H1 (cell line): Measurements from ENCODE around the gene CHN2. TPM values are rescaled to one million over a fixed set of nuclear protein-coding genes. Genes with fewer than 3 reads are reported as not detected.

Experiments
- CTCF ChIA-PET: fragments of 300-600 bp; sonication (Branson Sonifier 250); formaldehyde crosslinking; loops from one replicate; lab custom pipeline; 2021; ENCODE audit not compliant: partially characterized antibody; lab: Charles Lee
- POLR2A ChIA-PET: fragments of 300-600 bp; sonication (Branson Sonifier 250); formaldehyde crosslinking; loops from one replicate; lab custom pipeline; 2021; ENCODE audit warnings: inconsistent platforms; ENCODE audit not compliant: partially characterized antibody; lab: Charles Lee
- DNase-seq, 2 experiments: peaks; one replicate each; pipeline versions ENCODE4 v3.0.0 to v3.0.0-alpha.2; 2010 to 2022; ENCODE audit warnings: low spot score in 2 of 2, low read depth in 1 of 2, mixed read lengths in 1 of 2
- FAIRE-seq: peaks from 2 replicates; lab custom pipeline; 2011; peaks lifted over from hg19 to GRCh38; lab: Jason Lieb, UNC
- H2AFZ ChIP-seq: 2 replicates; pipeline ENCODE4 v1.8.1; 2012; ENCODE audit warnings: low read length, inconsistent platforms
- H2AK5ac ChIP-seq: 2 replicates; pipeline ENCODE4 v1.6.1; 2013; ENCODE audit warnings: low read depth, low read length
- H2BK120ac ChIP-seq: replicated peaks from 2 replicates; pipeline ENCODE3; 2013; ENCODE audit warnings: low read depth, low read length, inconsistent platforms
- H2BK12ac ChIP-seq: 2 replicates; pipeline ENCODE4 v1.6.1; 2013; ENCODE audit warnings: low read depth, low read length
- H2BK15ac ChIP-seq: 2 replicates; pipeline ENCODE4 v1.6.1; 2013; ENCODE audit warnings: low read length
- H2BK20ac ChIP-seq: 2 replicates; pipeline ENCODE4 v1.6.1; 2013; ENCODE audit warnings: low read length
- H2BK5ac ChIP-seq: 2 replicates; pipeline ENCODE4 v1.6.1; 2013; ENCODE audit warnings: low read depth, low read length
- H3K14ac ChIP-seq: 2 replicates; pipeline ENCODE4 v1.6.1; 2013; ENCODE audit warnings: inconsistent platforms; ENCODE audit not compliant: insufficient read length
- H3K18ac ChIP-seq: 2 replicates; pipeline ENCODE4 v1.6.1; 2013; ENCODE audit warnings: low read length; ENCODE audit errors: extremely low read depth
- H3K23ac ChIP-seq: 2 replicates; pipeline ENCODE4 v1.6.1; 2013; ENCODE audit warnings: inconsistent platforms; ENCODE audit not compliant: insufficient read length
- H3K23me2 ChIP-seq: 2 replicates; pipeline ENCODE4 v1.6.1; 2013; ENCODE audit warnings: low read depth, low read length
- H3K27ac ChIP-seq: 2 replicates; pipeline ENCODE4 v1.6.1; 2011; ENCODE audit warnings: low read depth, low read length, inconsistent platforms
- H3K27me3 ChIP-seq, 4 experiments: replicated peaks in 1 of 4; 1 replicate in 1 of 4; 2 replicates in 3 of 4; pipeline versions ENCODE4 v1.6.1 to v1.8.1; 2011 to 2013; ENCODE audit warnings: low read length in 3 of 4, mild to moderate bottlenecking in 3 of 4, inconsistent platforms in 2 of 4, mixed read lengths in 2 of 4, moderate library complexity in 1 of 4; ENCODE audit not compliant: control insufficient read depth in 3 of 4, insufficient read depth in 3 of 4; ENCODE audit errors: extremely low read depth in 1 of 4
- H3K36me3 ChIP-seq, 4 experiments: 2 replicates each; pipeline versions ENCODE4 v1.6.1 to v1.8.1; 2011 to 2013; ENCODE audit warnings: mild to moderate bottlenecking in 4 of 4, low read length in 3 of 4, moderate library complexity in 2 of 4, control low read depth in 1 of 4, inconsistent platforms in 1 of 4; ENCODE audit not compliant: insufficient read depth in 4 of 4, control insufficient read depth in 2 of 4
- H3K4ac ChIP-seq: replicated peaks from 2 replicates; pipeline ENCODE3; 2013; ENCODE audit warnings: low read length, low read depth, mixed read lengths, inconsistent platforms; ENCODE audit not compliant: insufficient read length
- H3K4me1 ChIP-seq, 4 experiments: replicated peaks in 1 of 4; 1 replicate in 1 of 4; 2 replicates in 3 of 4; pipeline versions ENCODE4 v1.6.1 to v1.8.1; 2011 to 2013; ENCODE audit warnings: low read length in 3 of 4, inconsistent platforms in 2 of 4, mixed read lengths in 1 of 4; ENCODE audit not compliant: insufficient read depth in 4 of 4, control insufficient read depth in 3 of 4
- H3K4me2 ChIP-seq, 2 experiments: 2 replicates each; pipeline versions ENCODE4 v1.6.1 to v1.8.1; 2011 to 2013; ENCODE audit warnings: low read depth in 2 of 2, low read length in 2 of 2, control low read depth in 1 of 2, inconsistent platforms in 1 of 2, mild to moderate bottlenecking in 1 of 2; ENCODE audit not compliant: insufficient read depth in 1 of 2
- H3K4me3 ChIP-seq, 4 experiments: fragments of 200-600, 300-600 bp in 1 of 4; sonication (generic), shearing (Covaris generic), sonication (Bioruptor Twin) in 1 of 4; 2 replicates each; pipeline versions ENCODE4 v1.5.1 to v1.8.1; 2011 to 2016; ENCODE audit warnings: low read length in 4 of 4, low read depth in 3 of 4, control low read depth in 2 of 4, inconsistent platforms in 2 of 4, mild to moderate bottlenecking in 2 of 4, mixed read lengths in 1 of 4, moderate library complexity in 1 of 4; ENCODE audit not compliant: insufficient read depth in 2 of 4; ENCODE audit errors: extremely low read depth in 1 of 4
- H3K56ac ChIP-seq: replicated peaks from 2 replicates; pipeline ENCODE3; 2013; ENCODE audit warnings: low read depth, mild to moderate bottlenecking, mixed read lengths, low read length, inconsistent platforms; ENCODE audit not compliant: insufficient read length
- H3K79me1 ChIP-seq: 2 replicates; pipeline ENCODE4 v1.6.1; 2013; ENCODE audit warnings: low read depth, low read length, control low read depth
- H3K79me2 ChIP-seq, 2 experiments: 2 replicates each; pipeline versions ENCODE4 v1.6.1 to v1.8.1; 2012 to 2013; ENCODE audit warnings: low read length in 2 of 2, mild to moderate bottlenecking in 2 of 2, inconsistent platforms in 1 of 2; ENCODE audit not compliant: insufficient read depth in 2 of 2, control insufficient read depth in 1 of 2
- H3K9ac ChIP-seq, 4 experiments: replicated peaks in 1 of 4; 1 replicate in 1 of 4; 2 replicates in 3 of 4; pipeline versions ENCODE4 v1.6.1 to v1.8.1; 2011 to 2013; ENCODE audit warnings: low read depth in 3 of 4, low read length in 3 of 4, control low read depth in 2 of 4, mild to moderate bottlenecking in 2 of 4, moderate library complexity in 2 of 4, inconsistent platforms in 1 of 4; ENCODE audit errors: extremely low read depth in 1 of 4
- H3K9me3 ChIP-seq, 2 experiments: 2 replicates each; pipeline versions ENCODE4 v1.6.1 to v1.8.1; 2012 to 2013; ENCODE audit warnings: mild to moderate bottlenecking in 2 of 2, moderate library complexity in 2 of 2, control low read depth in 1 of 2, inconsistent platforms in 1 of 2, low read depth in 1 of 2, low read length in 1 of 2, mixed read lengths in 1 of 2; ENCODE audit not compliant: insufficient read depth in 2 of 2
- H4K20me1 ChIP-seq, 2 experiments: replicated peaks in 1 of 2; 2 replicates each; pipeline versions ENCODE3 to v1.8.1; 2011 to 2013; ENCODE audit warnings: inconsistent platforms in 2 of 2, low read length in 2 of 2, mild to moderate bottlenecking in 1 of 2; ENCODE audit not compliant: insufficient read depth in 2 of 2, control insufficient read depth in 1 of 2
- H4K5ac ChIP-seq: 2 replicates; pipeline ENCODE4 v1.6.1; 2013; ENCODE audit warnings: low read length, low read depth, mixed read lengths, inconsistent platforms; ENCODE audit not compliant: insufficient read length
- H4K8ac ChIP-seq: 2 replicates; pipeline ENCODE4 v1.8.0; 2013; ENCODE audit warnings: mild to moderate bottlenecking, moderate library complexity, low read length, inconsistent platforms; ENCODE audit not compliant: insufficient read depth; ENCODE audit errors: extremely low read depth
- H4K91ac ChIP-seq: replicated peaks from 2 replicates; pipeline ENCODE3; 2013; ENCODE audit warnings: low read length, mixed read lengths, inconsistent platforms; ENCODE audit not compliant: insufficient read length
- EGR1 ChIP-seq: IDR thresholded peaks from 2 replicates; pipeline ENCODE4 v1.6.1; 2011; ENCODE audit warnings: low read depth, low read length, borderline replicate concordance
- EP300 ChIP-seq, 2 experiments: IDR thresholded peaks; 1 replicate in 1 of 2; 2 replicates in 1 of 2; pipeline ENCODE4 v1.6.1; 2011 to 2012; ENCODE audit warnings: low read depth in 2 of 2, low read length in 2 of 2, mild to moderate bottlenecking in 2 of 2, borderline replicate concordance in 1 of 2, inconsistent platforms in 1 of 2, moderate library complexity in 1 of 2
- HDAC2 ChIP-seq, 2 experiments: fragments of 300-600 bp in 1 of 2; sonication (generic) in 1 of 2; IDR thresholded peaks; 2 replicates each; pipeline ENCODE4 v1.6.1; 2011 to 2012; ENCODE audit warnings: low read depth in 2 of 2, low read length in 2 of 2, mild to moderate bottlenecking in 2 of 2, moderate library complexity in 2 of 2, borderline replicate concordance in 1 of 2, inconsistent platforms in 1 of 2
- MAFK ChIP-seq: IDR thresholded peaks from 2 replicates; pipeline ENCODE4 v1.6.1; 2012; ENCODE audit warnings: low read depth, mild to moderate bottlenecking, improper control_type of control experiment, low read length
- RBBP5 ChIP-seq: IDR thresholded peaks from 2 replicates; pipeline ENCODE4 v1.7.1; 2012; ENCODE audit warnings: low read depth, mild to moderate bottlenecking, inconsistent platforms, low read length, moderate library complexity, borderline replicate concordance
- TCF12 ChIP-seq: IDR thresholded peaks from 2 replicates; pipeline ENCODE4 v1.6.1; 2011; ENCODE audit warnings: low read depth, mild to moderate bottlenecking, low read length
- WGBS, 2 experiments: shearing (Covaris generic) in 1 of 2; methylation state at CpG; one replicate each; pipeline versions ENCODE4 v1.1.6 to v1.1.7; 2013 to 2015; ENCODE audit warnings: low lambda C conversion rate in 2 of 2, mixed read lengths in 2 of 2, inconsistent platforms in 1 of 2, low coverage in 1 of 2, missing lambda C conversion rate in 1 of 2; ENCODE audit not compliant: insufficient replicate concordance in 2 of 2, insufficient coverage in 1 of 2, insufficient read length in 1 of 2; ENCODE audit errors: extremely low coverage in 1 of 2, missing lambda C conversion rate in 1 of 2; 5-methylcytosine and 5-hydroxymethylcytosine counted together
- polyA plus RNA-seq, 7 experiments: library from polyadenylated mRNA; depleted of rRNA in 3 of 7; stranded (reverse) in 5 of 7; unstranded in 2 of 7; fragments of >200 nt in 5 of 7; fragments of 200-250 nt in 2 of 7; gene quantifications; 1 replicate in 5 of 7; 2 replicates in 1 of 7; 4 replicates in 1 of 7; pipeline versions ENCODE4 v1.2.1 to v1.2.3, GENCODE V29; 2011 to 2013; ENCODE audit warnings: missing spikeins in 2 of 7, mixed read lengths in 2 of 7
- total RNA-seq: library from RNA; stranded (reverse); fragmentation: NEBNext Ultra II Directional; extraction: Animal tissue kit (Norgen Biotek cat#: 25700); gene quantifications from 2 replicates; pipeline ENCODE4 v1.2.1, GENCODE V29; 2021

Gene CHN2
- total and polyA plus RNA-seq, 2 of the 8 experiments (the other 6 are each of a cell fraction or from before 2014, with no cell fraction given), result 2.9 to 4.8 TPM

DNA sequence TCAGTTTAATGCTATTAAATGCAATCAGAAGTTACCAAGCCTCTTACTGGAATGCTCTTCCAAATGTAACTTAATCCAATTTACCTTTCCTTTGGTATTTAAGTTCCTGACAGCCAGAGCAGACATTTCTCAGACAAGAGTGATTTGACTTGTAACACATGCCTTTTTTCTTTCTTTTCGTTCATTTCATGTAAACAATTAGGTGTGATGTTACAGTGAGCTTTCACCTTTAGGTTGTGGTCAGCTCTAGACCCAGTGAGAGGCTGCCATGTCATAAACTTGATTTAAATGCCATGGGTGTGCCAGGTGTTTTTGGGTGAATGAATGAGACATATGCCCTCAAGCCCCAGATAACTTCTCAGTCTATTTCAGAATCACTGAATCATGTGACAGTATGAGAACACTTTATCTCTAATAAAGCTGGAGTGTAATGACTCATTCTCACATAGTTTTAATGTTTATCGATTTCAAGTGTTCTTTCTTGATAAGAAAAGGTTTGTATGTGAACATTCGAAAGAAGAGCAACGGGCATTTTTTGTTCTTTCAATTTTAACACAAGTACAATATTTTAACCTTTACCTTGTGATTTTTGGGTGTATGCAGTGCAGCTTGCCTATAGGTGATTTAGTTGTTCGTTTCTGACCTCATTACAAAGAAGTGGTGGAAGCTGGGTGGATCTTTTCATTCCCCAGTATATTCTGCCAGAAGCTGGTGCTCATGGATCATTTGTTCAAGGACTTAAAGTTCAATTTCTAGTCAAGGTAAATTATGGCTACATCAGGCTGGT, 61.5 kb downstream of the CHN2 start:
- DNase-seq, result no peak
- no peak for FAIRE-seq

More for the DNA sequence above, 61.5 kb downstream of the CHN2 start:
- POLR2A ChIA-PET, result no interaction called here
- Histone ChIP-seq H3K79me1 (no peaks in the 10 kb centered on the region), H2BK5ac (no peak overlapping the region), H3K4me3 (no peak overlapping the region), H3K79me2 (no peaks in the 10 kb centered on the region), H4K8ac (no peak overlapping the region), H3K9me3 (no peaks in the 10 kb centered on the region), H4K20me1 (no peaks in the 10 kb centered on the region), H3K18ac (no peak overlapping the region), H3K27me3 (no peaks in the 10 kb centered on the region), H2BK15ac (no peak overlapping the region), H3K36me3 (no peaks in the 10 kb centered on the region), H3K4ac (no peak overlapping the region), H2BK20ac (no peak overlapping the region), H3K14ac (no peak overlapping the region), H3K9ac (no peak overlapping the region), H4K91ac (no peak overlapping the region), H4K5ac (no peak overlapping the region), H3K23me2 (no peaks in the 10 kb centered on the region), H3K56ac (no peak overlapping the region), H2BK120ac (no peak overlapping the region), H3K27ac (no peak overlapping the region), H2BK12ac (no peak overlapping the region), H3K4me2 (no peak overlapping the region), H2AK5ac (no peak overlapping the region), H3K23ac (no peak overlapping the region), H2AFZ (no peak overlapping the region), H3K4me1 (0 out of 7 replicates have a peak, but pooled peaks cover 0 to 2% (median 0%) of the 10 kb centered on the region in 4 experiments)
- CTCF ChIA-PET, result interaction anchor here (0.7 to 3.0 kb wide), 2 partner anchors 66 to 85 kb away, joined by 3 to 11 read pairs; no protein-coding TSS in a partner anchor
- TF ChIP-seq TCF12 (no peak), HDAC2 (IDR thresholded peaks at IDR 0.05; ENCODE audit: borderline replicate concordance in 1 of 2, low read depth in 2 of 2, low read length in 2 of 2) (no peak), EGR1 (no peak), RBBP5 (no peak), MAFK (no peak), EP300 (IDR thresholded peaks at IDR 0.05; ENCODE audit: borderline replicate concordance in 1 of 2, low read depth in 2 of 2, low read length in 2 of 2) (no peak)
- WGBS, 2 experiments, result 77% methylated on average over 5 of the region's 5 CpGs; no CpG with 5 or more reads in 1 of the 2 experiments
